HepG2 (cell line): ENCODE measurements around the gene TNNT3. TPM values are rescaled to one million over a fixed set of nuclear protein-coding genes. Genes with fewer than 3 reads are reported as not detected.

ENCODE experiments used
- FOXA1 ChIP-seq, 2 experiments: fragments of 450-650 bp in 1 of 2; sonication (generic) in 1 of 2; formaldehyde crosslinking in 1 of 2; IDR thresholded peaks; 2 replicates each; pipeline versions ENCODE4 v1.4.0 to v1.6.1; 2016 to 2020; ENCODE audit warnings: missing genetic modification reagents in 1 of 2
- FOXK2 ChIP-seq: fragments of 450-650 bp; IDR thresholded peaks from 2 replicates; pipeline ENCODE4 v1.6.1; 2016
- GABPA ChIP-seq, 2 experiments: IDR thresholded peaks; 2 replicates each; pipeline ENCODE4 v1.6.1; 2011 to 2016; ENCODE audit warnings: low read depth in 2 of 2, low read length in 1 of 2, missing biosample characterization in 1 of 2, missing genetic modification characterization in 1 of 2
- HNF1B ChIP-seq: sonication (generic); formaldehyde crosslinking; IDR thresholded peaks from 2 replicates; pipeline ENCODE4 v1.5.1; 2020; ENCODE audit warnings: mild to moderate bottlenecking, moderate library complexity, missing genetic modification reagents
- HNRNPK ChIP-seq: fragments of 200-400 bp; formaldehyde crosslinking; IDR thresholded peaks from 2 replicates; pipeline ENCODE4 v1.6.1; 2018; ENCODE audit warnings: low read length, low read depth, moderate library complexity, mild to moderate bottlenecking; ENCODE audit not compliant: poor library complexity, severe bottlenecking
- IKZF5 ChIP-seq: IDR thresholded peaks from 2 replicates; pipeline ENCODE4 v1.6.1; 2018; ENCODE audit warnings: missing genetic modification reagents, mild to moderate bottlenecking, missing compliant biosample characterization
- MTA3 ChIP-seq: sonication (generic); formaldehyde crosslinking; IDR thresholded peaks from 2 replicates; pipeline ENCODE4 v1.4.0; 2020; ENCODE audit warnings: missing genetic modification reagents
- NKX3-1 ChIP-seq: sonication (generic); formaldehyde crosslinking; IDR thresholded peaks from 2 replicates; pipeline ENCODE4 v1.5.0; 2020; ENCODE audit warnings: missing genetic modification reagents
- RBM39 ChIP-seq: fragments of 200-400 bp; formaldehyde crosslinking; IDR thresholded peaks from one replicate; pipeline ENCODE4 v1.6.1; 2018; ENCODE audit warnings: antibody characterized with exemption, mild to moderate bottlenecking, low read depth, low read length; ENCODE audit not compliant: poor library complexity, severe bottlenecking
- REPIN1 ChIP-seq: sonication (generic); formaldehyde crosslinking; IDR thresholded peaks from 2 replicates; pipeline ENCODE4 v1.8.0; 2022; ENCODE audit warnings: missing genetic modification reagents, low read depth, mild to moderate bottlenecking, borderline replicate concordance
- ZNF260 ChIP-seq: sonication (generic); formaldehyde crosslinking; IDR thresholded peaks from 2 replicates; pipeline ENCODE4 v1.4.0; 2020; ENCODE audit warnings: missing genetic modification reagents, low read depth, mild to moderate bottlenecking, borderline replicate concordance
- ZNF407 ChIP-seq: sonication (generic); formaldehyde crosslinking; IDR thresholded peaks from one replicate; pipeline ENCODE4 v1.5.1; 2020; ENCODE audit warnings: mild to moderate bottlenecking, missing genetic modification reagents; ENCODE audit errors: not compliant biosample characterization
- polyA plus RNA-seq, 8 experiments: library from polyadenylated mRNA; depleted of rRNA in 3 of 8; stranded (reverse) in 7 of 8; unstranded in 1 of 8; fragments of >200 nt; fragmentation: Illumina TruSeq in 4 of 8; extraction: Trizol in 4 of 8; gene quantifications; 2 replicates each; pipeline versions ENCODE4 v1.2.1 to v1.2.3, GENCODE V29; 2011 to 2016; ENCODE audit warnings: low read depth in 4 of 8, missing spikeins in 1 of 8, mixed read lengths in 1 of 8; ENCODE audit not compliant: insufficient read depth in 1 of 8
- total RNA-seq, 5 experiments: library from RNA; depleted of rRNA; stranded (reverse); fragments of >200 nt; fragmentation: Illumina TruSeq; extraction: Trizol; gene quantifications; 2 replicates each; pipeline ENCODE4 v1.2.3, GENCODE V29; 2016; ENCODE audit warnings: low read depth in 1 of 5
- TF ChIP-seq, protein P1 (sequence below): sonication (generic); formaldehyde crosslinking; conservative IDR thresholded peaks from 2 replicates; pipeline ENCODE4 v1.8.0; 2022; ENCODE audit warnings: mild to moderate bottlenecking, moderate library complexity, missing genetic modification reagents

Gene TNNT3
- total and polyA plus RNA-seq, 2 of the 13 experiments (the other 11 are each of a cell fraction or from before 2014, with no cell fraction given), result not detected

- TF ChIP-seq REPIN1, result 0 out of 2 replicates have a peak, but pooled peaks have one; percentile 25
- no peak for TF ChIP-seq ZNF260 (CRISPR knock-in tag)
- TF ChIP-seq ZNF407, result no peak
- TF ChIP-seq FOXK2, result no peak
- no peak for TF ChIP-seq MTA3 (CRISPR knock-in tag)
- TF ChIP-seq GABPA (IDR thresholded peaks at IDR 0.05; ENCODE audit: low read depth, low read length), result no peak
- TF ChIP-seq GABPA (CRISPR knock-in tag; IDR thresholded peaks at IDR 0.05; ENCODE audit: low read depth), result no peak
- TF ChIP-seq FOXA1 (IDR thresholded peaks at IDR 0.05), result no peak
- no peak for TF ChIP-seq FOXA1 (CRISPR knock-in tag; IDR thresholded peaks at IDR 0.05)
- TF ChIP-seq RBM39, result no peak
- TF ChIP-seq, protein P1, sequence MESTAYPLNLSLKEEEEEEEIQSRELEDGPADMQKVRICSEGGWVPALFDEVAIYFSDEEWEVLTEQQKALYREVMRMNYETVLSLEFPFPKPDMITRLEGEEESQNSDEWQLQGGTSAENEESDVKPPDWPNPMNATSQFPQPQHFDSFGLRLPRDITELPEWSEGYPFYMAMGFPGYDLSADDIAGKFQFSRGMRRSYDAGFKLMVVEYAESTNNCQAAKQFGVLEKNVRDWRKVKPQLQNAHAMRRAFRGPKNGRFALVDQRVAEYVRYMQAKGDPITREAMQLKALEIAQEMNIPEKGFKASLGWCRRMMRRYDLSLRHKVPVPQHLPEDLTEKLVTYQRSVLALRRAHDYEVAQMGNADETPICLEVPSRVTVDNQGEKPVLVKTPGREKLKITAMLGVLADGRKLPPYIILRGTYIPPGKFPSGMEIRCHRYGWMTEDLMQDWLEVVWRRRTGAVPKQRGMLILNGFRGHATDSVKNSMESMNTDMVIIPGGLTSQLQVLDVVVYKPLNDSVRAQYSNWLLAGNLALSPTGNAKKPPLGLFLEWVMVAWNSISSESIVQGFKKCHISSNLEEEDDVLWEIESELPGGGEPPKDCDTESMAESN (CRISPR knock-in tag), result 0 out of 2 replicates have a peak, but pooled peaks have one; percentile 38
- TF ChIP-seq NKX3-1, result no peak
- no peak for TF ChIP-seq HNRNPK
- 0 out of 2 replicates have a peak, but pooled peaks have one; percentile 44 for TF ChIP-seq IKZF5 (CRISPR knock-in tag)
- TF ChIP-seq HNF1B (CRISPR knock-in tag), result 0 out of 2 replicates have a peak, but pooled peaks have one; percentile 23
Observed at GRCh38 chr11:1882265-1883238, 37.0 kb upstream of the TNNT3 start (continued).
